Activated gamma-delta T cell (primary cell): ENCODE data around the gene SPATA20.

ENCODE experiments used
- DNase-seq: peaks from one replicate; lab custom pipeline; 2025; lab: John Stamatoyannopoulos, UW
- total RNA-seq, 2 donors: gene quantifications; one replicate each; lab custom pipeline; 2026; lab: John Stamatoyannopoulos, UW

SPATA20 gene
- total RNA-seq = 10.4 to 29.7 reads per million in 2 donors

DNA sequence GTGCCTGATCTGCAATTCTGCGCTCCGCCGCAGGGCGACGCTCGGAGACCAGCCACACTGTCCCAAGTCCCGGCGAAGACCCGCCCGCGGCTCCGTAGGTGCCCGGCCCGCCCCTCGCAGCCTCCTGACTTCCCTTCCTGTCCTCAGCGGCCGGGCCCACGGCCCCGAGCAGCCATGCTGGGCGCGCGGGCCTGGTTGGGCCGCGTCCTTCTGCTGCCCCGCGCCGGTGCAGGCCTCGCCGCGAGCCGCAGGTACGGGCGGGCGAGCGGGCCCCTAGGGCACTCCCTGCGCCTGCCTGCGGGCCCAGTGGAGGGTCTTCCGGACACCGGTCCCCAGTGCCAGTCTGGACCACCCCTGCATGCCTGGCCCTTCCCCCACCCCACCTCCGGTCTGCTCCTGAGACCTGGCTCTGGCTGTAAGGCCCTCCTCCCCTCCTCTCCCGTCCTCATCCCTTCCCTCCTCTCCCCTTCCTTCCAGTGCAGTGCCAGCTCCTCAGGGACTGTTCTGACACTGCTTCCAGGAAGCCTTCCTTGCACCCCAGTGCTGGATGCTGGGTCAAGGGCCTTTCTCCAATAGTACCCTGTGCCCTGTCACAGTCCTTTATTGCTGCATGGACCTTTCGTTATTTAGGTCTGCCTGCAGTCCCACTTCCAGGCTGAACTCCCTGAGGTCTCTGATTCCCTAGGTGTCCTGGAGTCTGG, at the start of gene SPATA20:
Gene SPATA20, plus strand, starts transcription at position 140 of the 701 bp plus-strand sequence. Its CDS starts 35 bp downstream, at position 175.
- DNase-seq = peak; percentile 73

GRCh38 chr17:50498021-50498874, 48.7 kb upstream of the SPATA20 start:
- no peak for DNase-seq

DNA sequence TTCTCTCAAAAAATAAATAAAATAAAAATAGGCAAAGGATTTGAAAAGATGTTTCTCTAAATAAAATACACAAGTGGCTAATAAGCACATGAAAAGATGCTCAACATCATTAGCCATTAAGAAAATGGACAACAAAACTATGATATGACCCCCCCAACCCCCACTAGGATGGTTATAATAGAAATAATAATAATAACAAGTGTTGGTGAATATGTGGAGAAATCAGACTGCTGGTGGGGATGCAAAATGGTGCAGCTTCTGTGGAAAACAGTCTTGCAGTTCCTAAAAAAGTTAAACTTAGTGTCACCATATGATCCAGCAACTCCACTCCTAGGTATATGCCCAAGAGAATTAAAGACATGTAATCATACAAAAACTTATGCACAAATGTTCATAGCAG, 47.7 kb upstream of the SPATA20 start:
- no peak for DNase-seq

DNA sequence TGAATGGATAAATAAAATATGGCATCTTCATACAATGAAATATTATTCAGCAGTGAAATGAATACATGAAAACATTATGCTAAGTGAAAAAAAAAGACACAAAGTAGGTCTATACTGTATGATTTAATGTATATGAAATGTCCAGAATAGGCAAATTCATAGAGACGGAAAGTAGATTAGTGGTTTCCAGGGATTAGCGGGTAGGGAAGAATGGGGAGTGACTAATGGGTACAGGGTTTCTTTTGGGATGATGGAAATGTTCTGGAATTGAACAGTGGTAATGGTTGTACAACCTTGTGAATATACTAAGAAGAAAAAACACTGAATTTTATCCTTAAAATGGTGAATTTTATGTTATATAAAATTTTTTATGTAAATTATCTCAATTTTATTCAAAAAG, 47.3 kb upstream of the SPATA20 start:
- no peak for DNase-seq

DNA sequence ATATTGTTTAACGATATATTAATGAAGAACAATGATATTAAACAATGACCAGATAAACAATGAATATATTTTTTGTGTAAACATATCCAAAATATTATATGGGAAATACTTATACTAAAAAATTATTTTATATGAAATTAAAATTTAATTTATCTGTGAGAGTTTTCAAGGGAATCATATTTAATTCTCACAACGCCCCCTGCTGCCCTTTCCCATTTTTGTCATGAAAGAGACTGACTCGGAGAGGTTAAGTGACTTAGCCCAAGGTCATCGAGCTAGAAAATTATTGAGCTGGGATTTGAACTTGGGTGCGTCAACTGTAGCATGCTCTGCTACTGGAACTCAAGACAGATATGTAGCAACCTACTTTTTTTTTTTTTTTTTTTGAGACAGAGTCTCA, 45.9 kb upstream of the SPATA20 start:
- no peak for DNase-seq

DNA sequence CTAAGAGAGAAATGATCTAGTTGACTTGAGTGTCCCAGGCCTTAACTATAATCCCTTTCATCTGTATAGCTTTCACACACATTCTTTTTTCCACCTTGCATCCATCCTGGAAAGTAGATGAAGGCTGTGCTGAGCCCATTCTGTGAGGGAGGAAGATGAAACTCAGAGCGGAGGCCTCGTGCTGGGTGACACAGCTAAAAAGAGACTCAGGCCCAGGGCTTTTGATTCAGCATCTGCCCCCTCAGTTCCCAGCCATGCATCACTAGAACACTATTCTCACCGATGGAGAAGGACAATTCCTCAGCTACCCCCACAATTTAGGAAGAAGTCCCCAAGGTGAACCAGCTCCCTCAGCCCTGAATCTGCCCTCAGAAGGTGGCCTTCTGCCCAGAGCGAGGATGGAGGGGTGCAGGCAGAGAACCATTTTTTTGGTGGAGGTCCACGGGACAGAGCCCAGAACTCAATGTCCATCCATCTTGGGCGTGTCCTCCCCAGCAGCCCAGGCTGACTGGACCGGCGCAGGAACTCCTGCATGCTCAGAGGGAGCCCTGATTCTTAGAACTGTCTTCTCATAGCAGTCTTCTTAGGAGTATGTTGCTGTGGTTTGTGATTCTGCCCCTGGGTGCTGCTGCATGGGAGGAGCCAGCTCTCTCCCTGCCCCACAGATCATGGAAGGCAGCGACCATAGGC, 44.5 kb upstream of the SPATA20 start:
- no peak for DNase-seq

DNA sequence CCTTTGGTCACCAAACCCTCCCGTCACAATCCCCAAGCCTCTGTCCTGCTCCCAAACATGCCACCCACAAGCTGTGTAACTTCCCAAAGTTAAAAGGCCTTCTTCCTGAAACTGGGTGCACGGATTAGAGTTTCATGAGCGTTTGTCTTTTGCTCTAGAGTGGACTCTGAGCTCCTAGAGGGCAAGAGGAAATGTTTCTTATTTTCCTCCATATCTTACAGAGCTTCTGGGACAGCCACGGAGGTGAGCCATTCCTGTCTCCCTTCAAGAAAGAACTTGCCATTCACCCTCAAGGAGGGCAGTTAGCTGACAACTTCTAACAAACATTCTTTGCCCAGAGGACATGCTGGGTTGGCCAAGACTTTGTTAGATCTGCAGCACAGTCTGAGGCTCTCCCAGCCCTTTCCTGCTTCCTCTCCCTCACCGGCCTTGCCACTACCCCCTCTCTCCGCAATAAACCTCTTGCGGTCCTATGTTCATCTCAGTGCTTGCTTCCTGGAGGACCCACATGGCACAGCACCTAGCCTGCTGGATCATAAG, 41.3 kb upstream of the SPATA20 start:
- DNase-seq = no peak

DNA sequence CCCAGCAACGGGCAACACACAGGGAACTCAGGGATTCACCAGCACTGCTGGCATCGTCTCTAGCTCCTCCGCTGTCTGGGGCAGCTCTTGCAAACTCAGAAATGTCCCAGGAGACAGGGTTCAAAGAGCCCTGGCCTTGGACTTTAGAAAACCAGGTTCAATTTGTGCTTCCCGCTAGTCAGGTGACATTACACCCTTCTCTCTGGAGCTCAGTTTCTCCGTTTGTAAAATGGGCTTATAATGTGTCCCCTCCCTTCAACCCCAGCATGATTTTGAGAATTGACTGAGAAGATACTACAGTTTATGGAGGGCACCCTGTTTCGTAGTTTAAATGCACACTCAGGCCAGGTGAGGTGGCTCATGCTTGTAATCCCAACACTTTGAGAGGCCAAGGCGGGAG, 40.7 kb upstream of the SPATA20 start:
- DNase-seq = no peak

- DNase-seq = peak; percentile 85
These were observed 39.0 kb upstream of the SPATA20 start, which contains the start of gene MYCBPAP for GRCh38 chr17:50507871-50508572. TSS of gene MYCBPAP (plus strand) at chr17:50508439. CDS start at chr17:50508675, 236 bp downstream.

- DNase-seq = no peak
These were observed 38.2 kb upstream of the SPATA20 start for GRCh38 chr17:50508573-50509460.

- no peak for DNase-seq
These were observed 35.9 kb upstream of the SPATA20 start for GRCh38 chr17:50511058-50511457.

GRCh38 chr17:50513495-50513894, 33.5 kb upstream of the SPATA20 start:
- no peak for DNase-seq

DNA sequence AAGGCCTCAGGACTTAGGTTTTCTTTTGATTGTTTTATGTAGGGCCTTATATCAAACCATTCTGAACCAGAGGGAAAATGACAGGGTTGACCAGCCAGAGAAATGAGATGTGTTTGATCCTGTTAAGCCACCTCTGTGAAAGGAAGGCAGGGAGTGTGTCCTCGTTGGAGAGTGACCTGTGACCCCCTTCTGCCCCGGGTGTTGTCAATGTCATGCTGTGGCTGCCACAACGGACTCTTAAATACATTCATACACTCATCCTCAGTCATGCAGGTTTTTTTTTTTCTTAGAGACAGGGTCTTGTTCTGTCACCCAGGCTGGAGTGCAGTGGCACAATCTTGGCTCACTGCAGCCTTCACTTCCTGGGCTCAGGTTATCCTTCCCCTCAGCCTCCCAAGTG, 32.6 kb upstream of the SPATA20 start:
- no peak for DNase-seq

GRCh38 chr17:50514936-50515702, 31.9 kb upstream of the SPATA20 start:
- DNase-seq = no peak

GRCh38 chr17:50517011-50517410, 30.0 kb upstream of the SPATA20 start:
- no peak for DNase-seq

GRCh38 chr17:50517504-50518383, 29.2 kb upstream of the SPATA20 start:
- DNase-seq = no peak

DNA sequence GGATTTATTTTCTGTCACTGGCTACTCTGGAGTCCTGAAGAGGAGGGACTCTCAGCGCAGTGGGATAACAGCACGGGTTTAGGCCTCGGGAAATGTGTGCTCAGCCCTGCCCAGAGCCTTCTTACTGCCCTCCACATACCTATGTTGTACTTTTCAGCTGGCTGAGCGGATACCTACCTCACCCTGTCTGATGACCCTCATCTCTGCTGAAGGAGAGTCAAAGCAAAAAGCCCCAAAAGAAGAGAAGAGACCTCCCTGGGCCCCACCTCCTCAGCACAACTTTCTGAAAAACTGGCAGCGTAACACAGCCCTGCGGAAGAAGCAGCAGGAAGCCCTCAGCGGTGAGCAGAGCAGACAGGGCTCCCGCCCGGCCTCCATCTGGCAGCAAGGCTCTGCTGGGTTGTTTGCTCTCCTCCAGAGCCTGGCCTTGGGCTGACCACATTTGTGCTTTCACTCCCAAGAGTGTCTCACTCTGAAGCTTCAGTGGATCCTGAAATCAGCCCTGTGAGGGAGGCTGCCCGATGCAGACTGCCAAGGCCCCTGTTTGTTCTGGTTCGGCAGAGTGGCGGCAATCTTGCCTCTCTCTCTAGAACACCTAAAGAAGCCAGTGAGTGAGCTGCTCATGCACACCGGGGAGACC, 28.5 kb upstream of the SPATA20 start:
- DNase-seq = no peak

DNA sequence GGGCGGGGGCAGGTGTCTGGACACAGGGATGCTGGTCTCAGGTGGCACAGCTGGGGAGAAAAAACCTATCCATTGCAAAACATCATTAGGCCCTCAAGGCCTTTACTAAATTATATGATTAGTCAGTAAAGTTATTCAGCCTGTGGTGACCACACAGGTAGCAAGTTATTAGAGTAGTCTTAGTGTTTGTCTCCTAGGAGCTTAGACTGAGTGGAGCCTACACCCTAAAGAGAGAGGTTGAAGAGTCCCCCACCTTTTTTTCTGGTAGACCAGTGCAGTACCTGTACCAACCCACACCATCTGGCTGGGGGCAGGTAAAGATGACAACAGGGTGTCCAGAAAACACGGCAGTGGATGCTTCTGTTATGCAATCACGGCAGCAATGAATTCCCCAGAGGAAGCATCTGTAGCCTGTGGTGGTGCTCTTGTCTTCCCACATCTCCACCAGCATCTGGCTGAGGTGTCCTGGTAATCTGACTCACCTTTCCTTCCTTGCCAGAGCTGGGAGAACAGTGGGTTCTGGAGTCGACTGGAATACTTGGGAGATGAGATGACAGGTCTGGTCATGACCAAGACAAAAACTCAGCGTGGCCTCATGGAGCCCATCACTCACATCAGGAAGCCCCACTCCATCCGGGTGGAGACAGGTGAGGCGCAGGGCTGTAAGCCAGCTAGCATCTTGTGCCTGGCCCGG, 27.7 kb upstream of the SPATA20 start:
- no peak for DNase-seq
